Breast epithelium (tissue), 4 donors: Measurements from ENCODE around the gene TYMP. TPM values are rescaled to one million over a fixed set of nuclear protein-coding genes. Genes with fewer than 3 reads are reported as not detected.

Experiments
- DNase-seq, 2 donors: peaks; one replicate each; pipeline ENCODE4 v3.0.0-alpha.2; 2019; ENCODE audit warnings: low spot score in 2 of 2
- H3K27ac ChIP-seq, 2 donors: fragments of 200-600 bp; sonication (generic) in 1 of 2; one replicate each; pipeline ENCODE4 v1.5.1; 2016 to 2019; ENCODE audit warnings: mild to moderate bottlenecking in 1 of 2
- H3K27me3 ChIP-seq, 2 donors: fragments of 200-600 bp; sonication (generic) in 1 of 2; one replicate each; pipeline versions ENCODE4 v1.5.1 to v1.6.0; 2017 to 2019; ENCODE audit warnings: control low read depth in 1 of 2, mild to moderate bottlenecking in 1 of 2
- H3K36me3 ChIP-seq: fragments of 200-600 bp; one replicate; pipeline ENCODE4 v1.5.1; 2019
- H3K4me1 ChIP-seq, 2 donors: fragments of 200-600 bp; sonication (generic); one replicate each; pipeline ENCODE4 v1.5.1; 2016 to 2019; ENCODE audit warnings: control low read depth in 1 of 2
- H3K4me3 ChIP-seq, 3 donors: fragments of 200-600 bp; sonication (generic); 1 replicate in 2 of 3; 2 replicates in 1 of 3; pipeline ENCODE4 v1.5.1; 2016 to 2019; ENCODE audit warnings: mild to moderate bottlenecking in 3 of 3, moderate library complexity in 2 of 3
- H3K9me3 ChIP-seq, 2 donors: fragments of 200-600 bp; sonication (generic) in 1 of 2; one replicate each; pipeline ENCODE4 v1.5.1; 2016 to 2019; ENCODE audit warnings: control low read depth in 1 of 2
- CTCF ChIP-seq, 3 donors: fragments of 450-650 bp; IDR thresholded peaks; one replicate each; pipeline ENCODE4 v1.5.1; 2016 to 2017; ENCODE audit warnings: antibody characterized with exemption in 3 of 3, mild to moderate bottlenecking in 3 of 3, moderate library complexity in 3 of 3
- POLR2A ChIP-seq: fragments of 450-650 bp; IDR thresholded peaks from one replicate; pipeline ENCODE4 v1.6.1; 2016; ENCODE audit warnings: antibody characterized with exemption, mild to moderate bottlenecking, moderate library complexity
- POLR2AphosphoS5 ChIP-seq, 3 donors: sonication (generic); formaldehyde crosslinking; IDR thresholded peaks; one replicate each; pipeline ENCODE4 v1.6.1; 2017; ENCODE audit warnings: antibody characterized with exemption in 3 of 3
- intact Hi-C: fragments of 100-400 bp; cut with DNase I; formaldehyde crosslinking; loops from one replicate; pipeline ENCODE4 v1.15.1; 2023; ENCODE audit warnings: low total_unique reads
- total RNA-seq, 3 donors: library from RNA; depleted of rRNA; stranded (reverse); fragments of >200 nt; gene quantifications; one replicate each; pipeline ENCODE4 v1.1.0, GENCODE V29; 2016

The TYMP gene
- total RNA-seq, 3 donors from 2014 or later: 44.6 to 115 (median 82.9) TPM

- H3K4me1 ChIP-seq: peaks cover 10 to 12% of the 10 kb centered on the region in 2 donors
- TF ChIP-seq CTCF (IDR thresholded peaks at IDR 0.05): no peak
- no peaks in the 10 kb centered on the region for H3K9me3 ChIP-seq
- H3K36me3 ChIP-seq: no peaks in the 10 kb centered on the region
- peak overlapping the region; percentile 68 to 84 (median 68) for H3K4me3 ChIP-seq
- intact Hi-C loops: loop anchor here (5.0 kb wide), 1 partner anchor 53 kb away; the partner anchor contains the start of gene CHKB
- DNase-seq: no peak
- H3K27me3 ChIP-seq: no peaks in the 10 kb centered on the region
- peak overlapping the region; percentile 98 to 99 for H3K27ac ChIP-seq
Observed at GRCh38 chr22:50528682-50529415, 963 bp downstream of the TYMP start.

- intact Hi-C loops: loop anchor here (5.0 kb wide), 1 partner anchor 54 kb away; the partner anchor contains the start of gene CHKB
- Histone ChIP-seq H3K27me3 (no peaks in the 10 kb centered on the region), H3K4me3 (peak overlapping the region in 1 of 3 donors; percentile 84), H3K4me1 (peaks cover 10 to 12% of the 10 kb centered on the region in 2 donors), H3K27ac (peak overlapping the region; percentile 98 to 99), H3K9me3 (no peaks in the 10 kb centered on the region), H3K36me3 (peaks cover 1% of the 10 kb centered on the region)
- no peak for DNase-seq
- TF ChIP-seq POLR2AphosphoS5 (IDR thresholded peaks at IDR 0.05) (no peak), CTCF (IDR thresholded peaks at IDR 0.05) (no peak), POLR2A (no peak)
Observed at GRCh38 chr22:50527921-50528681, 1.7 kb downstream of the TYMP start.

GRCh38 chr22:50526834-50527801, 2.7 kb downstream of the TYMP start:
- peak overlapping the region; percentile 52 to 91 (median 81) for H3K4me3 ChIP-seq
- peak overlapping the region; percentile 88 to 92 for H3K27ac ChIP-seq
- no peaks in the 10 kb centered on the region for H3K9me3 ChIP-seq
- intact Hi-C loops: loop anchor here (5.0 kb wide), 1 partner anchor 55 kb away; the partner anchor contains the start of gene CHKB
- no peaks in the 10 kb centered on the region for H3K27me3 ChIP-seq
- DNase-seq: peak in 1 of 2 donors; percentile 51
- TF ChIP-seq POLR2A: no peak
- no peak for TF ChIP-seq CTCF (IDR thresholded peaks at IDR 0.05)
- peaks cover 10% of the 10 kb centered on the region for H3K36me3 ChIP-seq
- H3K4me1 ChIP-seq: peaks cover 10 to 12% of the 10 kb centered on the region in 2 donors

GRCh38 chr22:50526108-50526833, 3.5 kb downstream of the TYMP start:
- Histone ChIP-seq H3K4me3 (peak overlapping the region; percentile 52 to 91 (median 81)), H3K27ac (peak overlapping the region; percentile 88 to 92), H3K27me3 (no peaks in the 10 kb centered on the region), H3K36me3 (peaks cover 13% of the 10 kb centered on the region), H3K9me3 (no peaks in the 10 kb centered on the region), H3K4me1 (peaks cover 10 to 12% of the 10 kb centered on the region in 2 donors)
- peak; percentile 64 to 81 for DNase-seq
- intact Hi-C loops: loop anchor here (5.0 kb wide), 1 partner anchor 56 kb away; the partner anchor contains the start of gene CHKB
- TF ChIP-seq POLR2AphosphoS5 (IDR thresholded peaks at IDR 0.05) (peak in 1 of 3 donors; percentile 7), POLR2A (no peak), CTCF (IDR thresholded peaks at IDR 0.05) (peak in 2 of 3 donors; percentile 13 to 46)
